Upper lobe of right lung (tissue), 1 donor: Measurements from ENCODE around the gene STRBP. TPM values are rescaled to one million over a fixed set of nuclear protein-coding genes. Genes with fewer than 3 reads are reported as not detected.
"Not testable (repeated sequence)": the region's sequence is repeated elsewhere in the genome, so short reads cannot be mapped to it uniquely, and the experiment has no call there.

ENCODE experiments used
- ATAC-seq: fragments of 200-7000 bp; cut with Tn5 transposase; one replicate; pipeline ENCODE4 v1.9.1; 2020; ENCODE audit warnings: mild to moderate bottlenecking, moderate library complexity
- DNase-seq: peaks from one replicate; pipeline ENCODE4 v3.0.0-alpha.2; 2020
- H3K27ac ChIP-seq: fragments of 200-600 bp; one replicate; pipeline ENCODE4 v1.8.0; 2022
- H3K27me3 ChIP-seq: fragments of 200-600 bp; one replicate; pipeline ENCODE4 v1.8.0; 2022; ENCODE audit warnings: mild to moderate bottlenecking
- H3K36me3 ChIP-seq: fragments of 200-600 bp; one replicate; pipeline ENCODE4 v1.8.0; 2022
- H3K4me1 ChIP-seq: fragments of 200-600 bp; one replicate; pipeline ENCODE4 v1.8.0; 2022
- H3K4me3 ChIP-seq: fragments of 200-600 bp; one replicate; pipeline ENCODE4 v1.8.0; 2022; ENCODE audit warnings: mild to moderate bottlenecking
- H3K9me3 ChIP-seq: fragments of 200-600 bp; one replicate; pipeline ENCODE4 v1.8.0; 2022
- intact Hi-C: fragments of 100-400 bp; cut with DNase I; formaldehyde crosslinking; loops from one replicate; pipeline ENCODE4 v1.11.0; 2022
- total RNA-seq: library from RNA; stranded (reverse); fragmentation: NEBNext Ultra II Directional; extraction: Animal tissue kit (Norgen Biotek cat#: 25700); gene quantifications from one replicate; pipeline ENCODE4 v1.2.1, GENCODE V29; 2021
- TF ChIP-seq, protein P1 (sequence below): fragments of 200-600 bp; IDR thresholded peaks from one replicate; pipeline ENCODE4 v1.8.0; 2022; ENCODE audit warnings: antibody characterized with exemption
- donor health status: DM: no; HTN: yes; CAD: no; lungs with severe emphysema.

STRBP gene
- total RNA-seq, 1 donor from 2014 or later, result 24.7 TPM

DNA sequence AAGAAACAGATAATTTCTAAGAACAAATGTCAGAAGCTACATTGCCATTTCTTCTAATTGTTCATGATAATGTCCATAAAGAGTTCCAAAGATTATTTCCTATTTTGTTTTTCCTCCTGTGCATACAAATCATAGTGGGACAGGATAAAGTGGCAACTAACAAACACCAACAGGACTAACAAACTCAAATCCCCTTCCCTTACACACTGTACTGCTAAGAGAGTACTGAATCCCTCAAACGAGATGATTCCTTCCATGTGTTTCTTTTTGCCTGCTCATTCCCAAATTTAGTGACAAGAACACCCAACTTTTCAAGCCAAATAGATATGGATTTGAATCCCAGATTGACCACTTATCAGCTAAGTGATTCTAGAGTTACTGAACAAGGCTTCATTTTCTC lies 15.2 kb downstream of the STRBP start:
- intact Hi-C loops, result no loop called here
- Histone ChIP-seq H3K4me3 (no peak overlapping the region), H3K27ac (no peak overlapping the region)

DNA sequence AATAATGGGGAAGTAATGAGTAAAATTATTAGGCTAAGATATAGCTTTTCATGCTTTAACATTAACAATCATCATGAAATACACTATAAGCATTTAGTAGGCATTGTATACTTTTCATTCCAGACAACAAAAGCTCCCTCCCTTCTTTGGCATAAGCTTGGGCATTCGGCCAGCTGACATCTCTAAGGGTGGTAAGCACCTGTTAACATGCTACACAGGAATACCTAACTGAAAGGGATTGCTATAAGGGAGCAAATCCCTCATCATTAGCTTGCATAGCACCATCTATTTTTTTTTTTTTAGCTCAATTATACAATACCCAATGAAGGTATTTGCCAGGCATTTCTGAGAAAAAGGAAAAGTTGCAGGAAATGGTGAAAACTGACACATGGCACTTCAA lies 16.6 kb downstream of the STRBP start:
- intact Hi-C loops, result no loop called here
- Histone ChIP-seq H3K36me3 (no peaks in the 10 kb centered on the region), H3K9me3 (no peaks in the 10 kb centered on the region), H3K4me1 (peaks cover under 1% of the 10 kb centered on the region), H3K4me3 (no peak overlapping the region), H3K27ac (no peak overlapping the region), H3K27me3 (no peaks in the 10 kb centered on the region)
- ATAC-seq (no peak), DNase-seq (no peak)
- TF ChIP-seq, protein P1, sequence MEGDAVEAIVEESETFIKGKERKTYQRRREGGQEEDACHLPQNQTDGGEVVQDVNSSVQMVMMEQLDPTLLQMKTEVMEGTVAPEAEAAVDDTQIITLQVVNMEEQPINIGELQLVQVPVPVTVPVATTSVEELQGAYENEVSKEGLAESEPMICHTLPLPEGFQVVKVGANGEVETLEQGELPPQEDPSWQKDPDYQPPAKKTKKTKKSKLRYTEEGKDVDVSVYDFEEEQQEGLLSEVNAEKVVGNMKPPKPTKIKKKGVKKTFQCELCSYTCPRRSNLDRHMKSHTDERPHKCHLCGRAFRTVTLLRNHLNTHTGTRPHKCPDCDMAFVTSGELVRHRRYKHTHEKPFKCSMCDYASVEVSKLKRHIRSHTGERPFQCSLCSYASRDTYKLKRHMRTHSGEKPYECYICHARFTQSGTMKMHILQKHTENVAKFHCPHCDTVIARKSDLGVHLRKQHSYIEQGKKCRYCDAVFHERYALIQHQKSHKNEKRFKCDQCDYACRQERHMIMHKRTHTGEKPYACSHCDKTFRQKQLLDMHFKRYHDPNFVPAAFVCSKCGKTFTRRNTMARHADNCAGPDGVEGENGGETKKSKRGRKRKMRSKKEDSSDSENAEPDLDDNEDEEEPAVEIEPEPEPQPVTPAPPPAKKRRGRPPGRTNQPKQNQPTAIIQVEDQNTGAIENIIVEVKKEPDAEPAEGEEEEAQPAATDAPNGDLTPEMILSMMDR, result no peak

More for the DNA sequence above, 15.2 kb downstream of the STRBP start:
- no peaks in the 10 kb centered on the region for H3K9me3 ChIP-seq
- no peak for DNase-seq
- no peaks in the 10 kb centered on the region for H3K27me3 ChIP-seq
- TF ChIP-seq, protein P1, result no peak
- ATAC-seq, result no peak
- no peaks in the 10 kb centered on the region for H3K36me3 ChIP-seq
- no peaks in the 10 kb centered on the region for H3K4me1 ChIP-seq

DNA sequence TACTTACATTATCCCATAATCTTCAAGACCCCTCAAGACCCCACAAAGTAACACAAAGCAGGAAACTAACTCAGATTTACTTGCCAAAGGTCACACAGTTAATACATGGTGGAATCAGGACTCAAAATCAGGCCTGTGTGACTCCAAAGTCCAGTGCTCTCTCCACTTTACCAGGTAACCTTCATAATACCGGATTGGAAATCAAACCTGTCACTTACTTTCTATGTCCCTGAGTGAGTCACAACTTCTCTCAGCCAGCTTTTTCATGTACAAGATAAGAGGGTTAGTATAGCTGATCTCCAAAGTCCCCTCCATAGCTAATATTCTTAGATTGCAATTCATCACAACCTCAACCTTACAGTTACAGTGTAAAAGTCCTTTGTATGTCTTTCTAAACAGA lies 17.1 kb downstream of the STRBP start:
- H3K4me1 ChIP-seq, result peaks cover 5% of the 10 kb centered on the region
- no peaks in the 10 kb centered on the region for H3K36me3 ChIP-seq
- no peaks in the 10 kb centered on the region for H3K27me3 ChIP-seq
- DNase-seq (no peak), ATAC-seq (no peak)
- H3K9me3 ChIP-seq, result no peaks in the 10 kb centered on the region
- no peak overlapping the region for H3K27ac ChIP-seq
- TF ChIP-seq, protein P1, result no peak
- intact Hi-C loops, result no loop called here
- H3K4me3 ChIP-seq, result no peak overlapping the region

DNA sequence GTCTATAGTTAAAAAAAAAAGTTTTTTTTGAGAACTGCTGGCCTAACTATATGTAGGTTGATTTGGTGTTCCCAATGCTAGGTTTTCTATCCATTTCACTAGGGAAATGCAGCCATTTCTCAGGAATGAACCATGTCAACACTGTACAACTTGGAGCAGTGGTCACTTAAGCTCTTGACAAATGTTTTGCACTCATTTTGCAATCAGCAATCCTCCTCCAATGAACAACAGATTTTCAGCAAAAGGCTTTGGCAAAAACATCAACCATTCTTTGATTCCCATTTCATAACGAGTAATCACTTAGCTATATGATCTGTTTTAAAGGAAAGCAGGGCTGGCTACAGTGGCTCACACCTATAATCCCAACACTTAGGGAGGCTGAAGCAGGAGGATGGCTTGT lies 17.9 kb downstream of the STRBP start:
- no peak overlapping the region for H3K27ac ChIP-seq
- DNase-seq (no peak), ATAC-seq (peak; percentile 26)
- peaks cover 5% of the 10 kb centered on the region for H3K4me1 ChIP-seq
- TF ChIP-seq, protein P1, result no peak
- H3K4me3 ChIP-seq, result no peak overlapping the region
- no peaks in the 10 kb centered on the region for H3K9me3 ChIP-seq
- intact Hi-C loops, result no loop called here
- no peaks in the 10 kb centered on the region for H3K36me3 ChIP-seq
- no peaks in the 10 kb centered on the region for H3K27me3 ChIP-seq

DNA sequence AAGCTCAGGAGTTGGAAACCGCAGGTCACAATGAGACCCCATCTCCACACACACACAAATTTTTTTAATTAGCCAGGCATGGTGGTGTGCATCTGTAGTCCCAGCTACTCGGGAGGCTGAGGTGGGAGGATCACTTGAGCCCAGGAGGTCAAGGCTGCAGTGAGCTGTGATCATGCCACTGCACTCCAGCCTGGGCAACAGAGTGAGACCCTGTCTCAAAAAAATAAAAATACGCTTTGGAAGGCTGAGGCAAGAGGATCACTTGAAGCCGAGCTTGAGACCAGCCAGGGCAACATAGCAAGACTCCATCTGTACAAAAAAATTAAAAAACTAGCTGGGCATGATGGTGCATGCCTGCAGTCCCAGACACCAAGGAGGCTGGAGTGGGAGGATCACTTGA lies 19.2 kb downstream of the STRBP start:
- H3K4me1 ChIP-seq, H3K9me3 ChIP-seq, H3K4me3 ChIP-seq, intact Hi-C loops, ATAC-seq, H3K27me3 ChIP-seq, DNase-seq, H3K27ac ChIP-seq, H3K36me3 ChIP-seq: not testable (repeated sequence)

DNA sequence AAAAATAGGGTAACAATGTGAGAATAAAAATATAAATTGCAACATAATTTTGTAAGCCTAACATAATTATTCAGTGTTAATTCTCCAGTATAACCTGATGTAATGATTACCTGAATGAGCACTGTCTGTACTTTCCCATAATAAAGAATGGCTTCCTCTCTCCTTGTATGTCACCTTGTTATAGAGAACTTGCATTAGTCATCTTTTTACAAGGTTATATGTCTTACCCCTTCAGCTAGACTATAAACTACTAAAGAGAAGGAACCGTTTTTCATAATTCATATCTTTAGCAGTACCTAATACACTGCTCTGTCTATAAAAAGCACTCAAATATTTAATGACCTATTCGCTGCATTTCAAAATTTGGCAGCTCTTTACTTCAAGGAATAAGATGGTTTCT lies 19.8 kb downstream of the STRBP start:
- intact Hi-C loops, result no loop called here
- TF ChIP-seq, protein P1, result no peak
- no peaks in the 10 kb centered on the region for H3K36me3 ChIP-seq
- H3K27me3 ChIP-seq, result no peaks in the 10 kb centered on the region
- no peaks in the 10 kb centered on the region for H3K9me3 ChIP-seq
- peaks cover 5% of the 10 kb centered on the region for H3K4me1 ChIP-seq
- no peak overlapping the region for H3K27ac ChIP-seq
- ATAC-seq (no peak), DNase-seq (no peak)
- H3K4me3 ChIP-seq, result no peak overlapping the region
